Measurements from ENCODE around the gene TAS2R3.
A peak's percentile ranks its signal among the peaks of the same experiment; 100 is the strongest.

Gene TAS2R3

GRCh38 chr7:141785706-141786552 is 22.0 kb downstream of the TAS2R3 start:
- peak; percentile 35 for DNase-seq (ENCODE audit: insufficient read length, low spot score)
- no peak for FAIRE-seq

GRCh38 chr7:141788296-141788695 is 24.4 kb downstream of the TAS2R3 start:
- DNase-seq (ENCODE audit: insufficient read length, low spot score): no peak
- no peak for FAIRE-seq

- FAIRE-seq: no peak
- DNase-seq (ENCODE audit: insufficient read length, low spot score): no peak
Observed at GRCh38 chr7:141789917-141790316, 26.0 kb downstream of the TAS2R3 start, which contains the start of gene TAS2R5. Gene TAS2R5 (plus strand): TSS chr7:141790217. CDS start chr7:141790362, 145 bp downstream.

- no peak for DNase-seq (ENCODE audit: insufficient read length, low spot score)
- FAIRE-seq: no peak
Observed at GRCh38 chr7:141792526-141792925, 28.6 kb downstream of the TAS2R3 start.

All from HTR-8/SVneo (cell line).